ENCODE measurements around the gene SYNPO2L. TPM values are rescaled to one million over a fixed set of nuclear protein-coding genes. Genes with fewer than 3 reads are reported as not detected.

Gene SYNPO2L
- total RNA-seq, 4 donors from 2014 or later: 26.8 to 117 (median 46.8) TPM

- no peaks in the 10 kb centered on the region for H3K27me3 ChIP-seq
- H3K9me3 ChIP-seq: no peaks in the 10 kb centered on the region
- H3K4me3 ChIP-seq: no peak overlapping the region
- DNase-seq (no peak), ATAC-seq (no peak)
- in situ Hi-C loops (cut with MboI; ENCODE audit: low sequenced_read_pairs in 4 of 4): no loop called here
- TF ChIP-seq, protein P1, sequence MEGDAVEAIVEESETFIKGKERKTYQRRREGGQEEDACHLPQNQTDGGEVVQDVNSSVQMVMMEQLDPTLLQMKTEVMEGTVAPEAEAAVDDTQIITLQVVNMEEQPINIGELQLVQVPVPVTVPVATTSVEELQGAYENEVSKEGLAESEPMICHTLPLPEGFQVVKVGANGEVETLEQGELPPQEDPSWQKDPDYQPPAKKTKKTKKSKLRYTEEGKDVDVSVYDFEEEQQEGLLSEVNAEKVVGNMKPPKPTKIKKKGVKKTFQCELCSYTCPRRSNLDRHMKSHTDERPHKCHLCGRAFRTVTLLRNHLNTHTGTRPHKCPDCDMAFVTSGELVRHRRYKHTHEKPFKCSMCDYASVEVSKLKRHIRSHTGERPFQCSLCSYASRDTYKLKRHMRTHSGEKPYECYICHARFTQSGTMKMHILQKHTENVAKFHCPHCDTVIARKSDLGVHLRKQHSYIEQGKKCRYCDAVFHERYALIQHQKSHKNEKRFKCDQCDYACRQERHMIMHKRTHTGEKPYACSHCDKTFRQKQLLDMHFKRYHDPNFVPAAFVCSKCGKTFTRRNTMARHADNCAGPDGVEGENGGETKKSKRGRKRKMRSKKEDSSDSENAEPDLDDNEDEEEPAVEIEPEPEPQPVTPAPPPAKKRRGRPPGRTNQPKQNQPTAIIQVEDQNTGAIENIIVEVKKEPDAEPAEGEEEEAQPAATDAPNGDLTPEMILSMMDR (IDR thresholded peaks at IDR 0.05 in 4 of 5, conservative IDR thresholded peaks at IDR 0.05 in 1 of 5): no peak
- TF ChIP-seq POLR2A (IDR thresholded peaks at IDR 0.05): no peak
- intact Hi-C loops (cut with DNase I; ENCODE audit: low total_unique reads): no loop called here
- no peak overlapping the region for H3K27ac ChIP-seq
- no peaks in the 10 kb centered on the region for H3K4me1 ChIP-seq
- no peaks in the 10 kb centered on the region for H3K36me3 ChIP-seq
Observed at GRCh38 chr10:73614720-73615119, 41.1 kb downstream of the SYNPO2L start.

DNA sequence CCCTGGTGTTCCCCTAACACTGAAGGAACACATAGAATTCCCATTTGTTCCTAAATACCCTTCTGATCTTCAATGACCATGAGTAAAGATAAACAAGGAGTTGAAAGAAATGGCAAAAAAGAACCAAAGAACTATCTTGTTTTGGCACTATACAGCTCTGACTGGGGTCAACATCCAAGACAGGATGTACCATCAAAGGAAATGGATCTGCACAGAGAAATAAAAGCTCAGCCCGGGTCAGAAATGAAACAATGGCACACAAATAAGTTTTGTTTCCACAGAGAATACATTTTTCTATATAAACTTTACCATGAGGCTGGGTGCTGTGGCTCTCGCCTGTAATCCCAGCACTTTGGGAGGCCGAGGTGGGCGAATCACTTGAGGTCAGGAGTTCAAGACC is 46.7 kb downstream of the SYNPO2L start:
- Histone ChIP-seq H3K4me3 (no peak overlapping the region), H3K36me3 (no peaks in the 10 kb centered on the region), H3K27me3 (no peaks in the 10 kb centered on the region), H3K4me1 (no peaks in the 10 kb centered on the region), H3K27ac (no peak overlapping the region), H3K9me3 (no peaks in the 10 kb centered on the region)
- in situ Hi-C loops (cut with MboI; ENCODE audit: low sequenced_read_pairs in 4 of 4) (no loop called here), intact Hi-C loops (cut with DNase I; ENCODE audit: low total_unique reads) (no loop called here)
- DNase-seq (no peak), ATAC-seq (no peak)
- TF ChIP-seq, protein P1 (IDR thresholded peaks at IDR 0.05 in 4 of 5, conservative IDR thresholded peaks at IDR 0.05 in 1 of 5): no peak
- TF ChIP-seq POLR2A (IDR thresholded peaks at IDR 0.05): no peak

DNA sequence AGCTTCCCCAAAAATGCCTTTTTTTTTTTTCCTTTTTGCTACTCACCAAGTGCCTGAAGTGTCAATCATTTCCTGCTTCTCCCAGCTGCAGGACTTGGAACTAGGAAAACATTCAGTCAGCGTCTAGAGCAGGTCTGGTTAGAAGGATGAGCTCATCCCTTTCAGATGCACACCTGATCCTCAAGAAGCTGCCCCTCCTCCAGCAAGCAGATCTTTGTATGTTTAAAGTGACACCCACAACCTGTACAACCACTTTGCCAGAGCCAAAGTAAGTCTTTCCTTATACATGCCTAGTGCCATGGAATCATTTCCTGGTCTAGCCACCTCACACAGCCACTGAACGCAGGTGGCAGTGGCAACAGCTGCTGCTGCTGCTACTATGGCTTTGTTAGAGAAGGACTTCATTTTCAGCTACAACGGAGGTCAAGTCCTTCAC is 54.3 kb downstream of the SYNPO2L start:
- Histone ChIP-seq H3K9me3 (no peaks in the 10 kb centered on the region), H3K4me1 (peaks cover 6 to 10% of the 10 kb centered on the region in 2 donors), H3K27ac (peak overlapping the region; percentile 31 to 53 (median 48)), H3K27me3 (no peaks in the 10 kb centered on the region), H3K36me3 (no peaks in the 10 kb centered on the region), H3K4me3 (no peak overlapping the region)
- intact Hi-C loops (cut with DNase I; ENCODE audit: low total_unique reads): no loop called here
- TF ChIP-seq POLR2A (IDR thresholded peaks at IDR 0.05): no peak
- TF ChIP-seq, protein P1 (IDR thresholded peaks at IDR 0.05 in 4 of 5, conservative IDR thresholded peaks at IDR 0.05 in 1 of 5): no peak
- DNase-seq (peak in 1 of 2 donors; percentile 31), ATAC-seq (peak; percentile 87 to 91)
- in situ Hi-C loops (cut with MboI; ENCODE audit: low sequenced_read_pairs in 4 of 4): no loop called here

GRCh38 chr10:73597346-73597745 is 58.5 kb downstream of the SYNPO2L start:
- Histone ChIP-seq H3K27ac (no peak overlapping the region), H3K36me3 (no peaks in the 10 kb centered on the region), H3K9me3 (no peaks in the 10 kb centered on the region), H3K4me3 (no peak overlapping the region), H3K4me1 (peaks cover 7 to 17% of the 10 kb centered on the region in 2 donors), H3K27me3 (no peaks in the 10 kb centered on the region)
- no peak for ATAC-seq
- in situ Hi-C loops (cut with MboI; ENCODE audit: low sequenced_read_pairs in 4 of 4): no loop called here
- no peak for DNase-seq
- intact Hi-C loops (cut with DNase I; ENCODE audit: low total_unique reads): no loop called here
- TF ChIP-seq POLR2A (IDR thresholded peaks at IDR 0.05): no peak
- TF ChIP-seq, protein P1 (IDR thresholded peaks at IDR 0.05 in 4 of 5, conservative IDR thresholded peaks at IDR 0.05 in 1 of 5): no peak

Other genes starting within 250 kb of the SYNPO2L start
- gene ANXA7, start 242.0 kb downstream of the SYNPO2L start, total RNA-seq: 100 to 1,000 TPM; 169 to 203 (median 186) TPM
- gene MSS51, start 222.5 kb downstream of the SYNPO2L start, total RNA-seq: 10 to 100 TPM in 3 of 4 donors, 1 to 10 TPM in 1; 1.4 to 49.4 (median 30.4) TPM
- gene PPP3CB, start 160.0 kb downstream of the SYNPO2L start, total RNA-seq: 10 to 100 TPM; 60.1 to 91.6 (median 68.7) TPM
- 100 to 1,000 TPM in 3 of 4 donors, 10 to 100 TPM in 1; 89.8 to 276 (median 154) TPM for gene USP54, start 64.7 kb downstream of the SYNPO2L start, total RNA-seq
- gene MYOZ1, start 14.6 kb downstream of the SYNPO2L start, total RNA-seq: 1,000 to 10,000 TPM in 2 of 4 donors, 100 to 1,000 TPM in 2; 560 to 1,364 (median 992) TPM
- gene AGAP5, start 42.1 kb upstream of the SYNPO2L start, total RNA-seq: 1 to 10 TPM; 1.6 to 4.1 (median 3.1) TPM
- 10 to 100 TPM; 43.6 to 90.5 (median 69.6) TPM for gene SEC24C, start 88.3 kb upstream of the SYNPO2L start, total RNA-seq
- gene CHCHD1, start 126.0 kb upstream of the SYNPO2L start, total RNA-seq: 10 to 100 TPM; 25.3 to 41.8 (median 32.7) TPM
- gene ZSWIM8, start 129.6 kb upstream of the SYNPO2L start, total RNA-seq: 10 to 100 TPM; 52.6 to 81.4 (median 78.9) TPM
- gene NDST2, start 155.6 kb upstream of the SYNPO2L start, total RNA-seq: 10 to 100 TPM in 1 of 4 donors, 1 to 10 TPM in 3; 7.8 to 21.7 (median 9.2) TPM
- 10 to 100 TPM; 48.6 to 67.5 (median 51.7) TPM for gene CAMK2G, start 218.5 kb upstream of the SYNPO2L start, total RNA-seq

Data from gastrocnemius medialis (tissue), 4 donors.